ENCODE measurements around the gene C2CD4A. TPM values are rescaled to one million over a fixed set of nuclear protein-coding genes. Genes with fewer than 3 reads are reported as not detected.
A peak's percentile ranks its signal among the peaks of the same experiment; 100 is the strongest.

C2CD4A gene
- total and polyA plus RNA-seq, 9 of the 15 experiments (the other 6 are each of a cell fraction or from before 2014, with no cell fraction given), result not detected

GRCh38 chr15:62094388-62094787 is 27.6 kb downstream of the C2CD4A start (continued):
- TF ChIP-seq, protein P1, sequence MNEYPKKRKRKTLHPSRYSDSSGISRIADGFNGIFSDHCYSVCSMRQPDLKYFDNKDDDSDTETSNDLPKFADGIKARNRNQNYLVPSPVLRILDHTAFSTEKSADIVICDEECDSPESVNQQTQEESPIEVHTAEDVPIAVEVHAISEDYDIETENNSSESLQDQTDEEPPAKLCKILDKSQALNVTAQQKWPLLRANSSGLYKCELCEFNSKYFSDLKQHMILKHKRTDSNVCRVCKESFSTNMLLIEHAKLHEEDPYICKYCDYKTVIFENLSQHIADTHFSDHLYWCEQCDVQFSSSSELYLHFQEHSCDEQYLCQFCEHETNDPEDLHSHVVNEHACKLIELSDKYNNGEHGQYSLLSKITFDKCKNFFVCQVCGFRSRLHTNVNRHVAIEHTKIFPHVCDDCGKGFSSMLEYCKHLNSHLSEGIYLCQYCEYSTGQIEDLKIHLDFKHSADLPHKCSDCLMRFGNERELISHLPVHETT (CRISPR knock-in tag; conservative IDR thresholded peaks at IDR 0.05 in 1 of 2, IDR thresholded peaks at IDR 0.05 in 1 of 2), result peak in 1 of 2 experiments; percentile 83; a peak in 2 of 4 replicates
- TF ChIP-seq HSF4 (CRISPR knock-in tag; IDR thresholded peaks at IDR 0.05; ENCODE audit: borderline replicate concordance) (no peak), SOX6 (IDR thresholded peaks at IDR 0.05) (peak; percentile 95), ZBTB9 (CRISPR knock-in tag; IDR thresholded peaks at IDR 0.05) (peak; percentile 67; the same call in 1 of the 2 replicates), ESRRB (CRISPR knock-in tag; IDR thresholded peaks at IDR 0.05; ENCODE audit: borderline replicate concordance) (no peak), ZNF707 (CRISPR knock-in tag; conservative IDR thresholded peaks at IDR 0.05) (no peak), HNRNPH1 (optimal IDR thresholded peaks at IDR 0.05; ENCODE audit: low read depth, low read length) (no peak), MTA3 (IDR thresholded peaks at IDR 0.05; ENCODE audit: borderline replicate concordance) (0 out of 2 replicates have a peak, but pooled peaks have one; percentile 51), ZNF232 (CRISPR knock-in tag; IDR thresholded peaks at IDR 0.05) (no peak), SMAD3 (CRISPR knock-in tag; conservative IDR thresholded peaks at IDR 0.05) (peak; percentile 84), KAT7 (CRISPR knock-in tag; IDR thresholded peaks at IDR 0.05; ENCODE audit: borderline replicate concordance) (no peak), CREB5 (CRISPR knock-in tag; IDR thresholded peaks at IDR 0.05) (no peak), PYGO2 (tag; IDR thresholded peaks at IDR 0.05) (no peak), BHLHE40 (IDR thresholded peaks at IDR 0.05; ENCODE audit: low read length) (peak; percentile 88), THRAP3 (IDR thresholded peaks at IDR 0.05; ENCODE audit: borderline replicate concordance) (no peak), MYNN (IDR thresholded peaks at IDR 0.05) (peak; percentile 72), MYNN (CRISPR knock-in tag; IDR thresholded peaks at IDR 0.05) (no peak), EHMT2 (IDR thresholded peaks at IDR 0.05) (no peak), RAD51 (IDR thresholded peaks at IDR 0.05; ENCODE audit: borderline replicate concordance, low read depth) (no peak), NFIX (CRISPR knock-in tag; IDR thresholded peaks at IDR 0.05; ENCODE audit: low read depth) (no peak)
- TF ChIP-seq, protein P2, sequence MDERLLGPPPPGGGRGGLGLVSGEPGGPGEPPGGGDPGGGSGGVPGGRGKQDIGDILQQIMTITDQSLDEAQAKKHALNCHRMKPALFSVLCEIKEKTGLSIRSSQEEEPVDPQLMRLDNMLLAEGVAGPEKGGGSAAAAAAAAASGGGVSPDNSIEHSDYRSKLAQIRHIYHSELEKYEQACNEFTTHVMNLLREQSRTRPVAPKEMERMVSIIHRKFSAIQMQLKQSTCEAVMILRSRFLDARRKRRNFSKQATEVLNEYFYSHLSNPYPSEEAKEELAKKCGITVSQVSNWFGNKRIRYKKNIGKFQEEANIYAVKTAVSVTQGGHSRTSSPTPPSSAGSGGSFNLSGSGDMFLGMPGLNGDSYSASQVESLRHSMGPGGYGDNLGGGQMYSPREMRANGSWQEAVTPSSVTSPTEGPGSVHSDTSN (CRISPR knock-in tag; IDR thresholded peaks at IDR 0.05; ENCODE audit: low read depth), result no peak
- TF ChIP-seq, protein P2 (tag; conservative IDR thresholded peaks at IDR 0.05; ENCODE audit: low read depth), result peak; percentile 40; the same call in 1 of the 2 replicates

Data from K562 (cell line).